SW 1271 (cell line): ENCODE measurements around the gene STC2.

Source experiments
- DNase-seq, 2 experiments: peaks; one replicate each; lab custom pipeline; 2025; lab: John Stamatoyannopoulos, UW

The STC2 gene

DNA sequence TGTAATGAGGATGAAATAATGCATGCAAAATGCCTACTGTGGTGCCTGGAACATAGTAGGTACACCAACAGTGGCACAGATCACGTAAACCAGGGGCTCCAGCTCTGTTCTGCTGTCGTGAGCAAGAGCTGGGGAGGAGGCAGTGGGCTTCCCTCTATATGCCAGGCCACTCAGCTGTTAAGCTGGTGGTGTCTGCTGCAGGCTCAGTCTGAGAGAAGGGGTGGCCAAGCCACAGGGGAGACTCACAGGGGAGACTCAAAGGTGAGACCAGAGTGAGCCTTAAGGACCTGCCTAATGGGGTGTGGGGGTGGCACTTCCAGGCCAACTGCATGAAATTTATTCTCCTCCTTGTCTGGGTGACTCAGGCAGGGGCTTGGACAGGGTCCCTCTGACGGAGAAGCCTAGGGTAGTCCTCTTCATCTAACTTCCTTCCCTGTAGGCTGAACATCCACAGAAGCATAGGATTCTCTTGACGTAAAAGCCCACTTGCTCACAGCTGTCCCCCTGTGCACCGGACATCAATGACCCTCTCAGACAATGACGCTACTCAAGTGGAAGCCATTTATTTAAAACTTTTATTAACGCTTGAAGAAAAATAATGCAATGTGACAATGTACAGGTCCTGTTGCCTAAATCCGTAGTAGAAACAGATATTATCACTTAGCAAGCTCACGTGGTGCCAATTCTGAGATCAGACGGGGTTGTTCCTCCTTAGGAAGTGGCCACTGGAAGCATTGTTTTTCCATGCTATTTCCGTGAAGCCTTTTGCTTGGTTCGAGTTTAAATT, 13.9 kb downstream of the STC2 start:
- no peak for DNase-seq

DNA sequence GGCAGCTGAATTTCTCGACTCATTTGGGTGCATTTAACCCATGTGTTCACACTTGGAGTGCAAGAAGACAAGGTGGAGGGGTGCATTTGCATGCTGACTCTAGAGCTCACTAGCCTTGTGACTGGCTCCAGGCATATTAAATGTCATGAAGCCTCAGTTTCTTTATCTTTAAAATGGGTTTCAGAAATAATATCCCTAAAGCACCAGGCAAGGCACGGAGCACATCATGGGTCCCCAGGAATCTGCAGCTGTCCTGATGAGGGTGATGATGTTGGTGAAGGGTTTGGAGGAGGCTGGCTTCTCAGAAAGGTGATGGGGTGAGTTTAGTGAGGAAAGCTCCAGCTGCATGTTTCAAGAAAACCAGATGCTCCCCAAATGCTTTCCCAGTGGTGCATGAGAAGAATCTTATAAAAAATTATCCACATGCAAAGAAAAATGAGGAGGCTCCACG, 14.8 kb downstream of the STC2 start:
- DNase-seq = no peak

- no peak for DNase-seq
These were observed 15.4 kb downstream of the STC2 start for GRCh38 chr5:173312821-173313220.

DNA sequence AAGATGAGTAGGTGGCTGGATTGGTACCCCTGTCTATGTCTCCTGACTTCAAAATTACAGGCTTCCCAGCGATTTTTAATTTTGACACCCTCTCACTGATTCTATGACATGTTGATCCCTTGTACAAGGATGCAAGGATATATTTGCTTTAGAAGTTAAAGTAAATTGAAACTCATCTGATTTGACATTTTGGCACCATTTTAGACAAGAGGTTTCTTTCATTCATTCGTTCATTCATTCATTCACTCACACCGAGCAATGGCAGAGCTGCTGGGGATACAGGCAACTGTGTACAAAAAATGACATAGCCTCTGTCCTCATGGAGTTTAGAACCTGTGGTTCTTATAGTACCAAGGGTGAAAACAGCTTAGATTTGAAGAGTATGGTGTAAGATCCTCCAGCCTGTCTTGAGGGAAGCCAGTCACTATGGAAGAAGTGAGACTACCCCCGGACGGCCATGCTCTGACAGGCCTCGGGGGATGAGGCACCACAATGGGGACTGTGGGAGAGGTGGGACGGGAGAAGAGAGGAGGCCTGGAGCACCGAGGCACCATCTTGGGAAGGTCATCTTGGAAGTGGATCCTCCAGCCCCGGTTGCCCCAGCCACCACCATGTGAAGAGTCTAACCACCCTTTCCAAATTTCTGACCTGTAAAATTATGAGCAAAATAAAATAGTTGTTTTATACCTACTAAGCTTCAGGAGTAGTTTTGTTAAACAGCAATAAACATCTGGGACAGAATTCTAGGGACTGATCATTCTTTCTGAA, 16.2 kb downstream of the STC2 start:
- DNase-seq = no peak

DNA sequence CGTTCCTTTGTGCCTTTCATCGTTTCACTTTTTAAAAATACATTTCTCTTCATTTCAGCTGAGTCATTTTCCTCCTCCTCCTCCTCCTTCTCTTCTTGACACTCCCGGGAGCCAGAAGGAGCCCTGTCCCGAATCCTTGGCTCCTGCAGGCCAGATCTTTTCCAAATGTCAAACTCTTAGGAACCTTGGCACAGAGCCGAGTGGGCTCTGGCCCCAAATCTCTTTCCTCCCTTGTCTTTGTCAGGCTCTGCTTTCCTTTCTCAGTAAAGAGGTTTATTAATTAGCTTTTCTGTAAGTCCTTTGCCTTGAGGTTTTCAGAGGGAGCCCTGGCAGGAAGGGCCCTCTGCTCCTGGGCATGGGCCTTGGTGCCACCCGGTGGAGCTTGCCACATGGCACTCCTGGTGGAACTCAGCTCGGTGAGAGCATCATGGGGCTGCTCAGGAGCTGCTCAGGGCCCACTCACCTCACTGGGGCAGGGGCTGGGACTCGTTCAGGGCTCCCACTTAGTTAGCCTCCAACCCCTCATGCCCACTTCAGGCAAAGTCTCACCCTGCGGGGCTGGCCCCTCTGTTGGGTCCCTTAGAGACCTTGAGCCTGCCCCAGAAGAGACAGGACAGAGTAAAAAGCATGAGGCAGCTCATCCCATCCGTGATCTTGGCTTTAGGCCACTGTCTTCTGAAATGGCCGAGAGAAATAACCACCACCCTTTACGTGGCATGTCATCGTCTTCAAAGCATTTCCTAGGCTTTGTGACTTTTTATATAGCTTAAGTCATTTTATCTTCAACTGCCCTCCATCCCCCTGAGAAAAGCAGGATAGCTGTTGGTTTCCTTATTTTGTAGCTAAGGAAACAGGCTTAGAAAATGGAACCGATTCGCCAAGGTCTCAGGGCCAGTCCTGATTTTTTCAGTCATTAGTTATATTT, 17.1 kb downstream of the STC2 start:
- no peak for DNase-seq

DNA sequence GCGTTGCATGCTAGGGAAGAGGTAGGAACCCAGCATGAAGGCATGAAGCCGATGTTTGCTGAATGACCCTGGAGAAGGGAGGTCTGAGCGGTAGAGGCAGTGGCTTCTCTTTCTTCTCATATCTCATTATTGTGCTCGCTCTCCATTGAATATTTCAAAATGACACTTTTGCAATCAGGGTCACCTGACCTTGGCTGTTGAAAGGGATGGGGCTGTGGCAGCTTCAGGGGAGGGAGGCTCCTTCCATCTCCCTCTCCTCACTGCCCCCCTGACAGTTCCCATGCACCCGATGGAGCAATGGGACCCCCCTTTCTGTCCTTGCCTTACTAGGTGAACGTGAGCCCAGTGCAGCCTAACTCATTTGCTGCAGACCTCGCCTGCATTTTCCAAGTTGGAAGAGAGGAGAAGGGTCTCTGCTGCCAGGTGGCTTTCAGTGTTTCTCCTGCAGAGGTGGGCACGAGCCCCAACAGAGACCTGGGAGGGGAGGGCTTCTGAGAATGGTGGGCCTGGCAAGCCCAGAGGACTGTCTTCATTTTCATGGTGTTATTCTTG, 17.9 kb downstream of the STC2 start:
- no peak for DNase-seq

DNA sequence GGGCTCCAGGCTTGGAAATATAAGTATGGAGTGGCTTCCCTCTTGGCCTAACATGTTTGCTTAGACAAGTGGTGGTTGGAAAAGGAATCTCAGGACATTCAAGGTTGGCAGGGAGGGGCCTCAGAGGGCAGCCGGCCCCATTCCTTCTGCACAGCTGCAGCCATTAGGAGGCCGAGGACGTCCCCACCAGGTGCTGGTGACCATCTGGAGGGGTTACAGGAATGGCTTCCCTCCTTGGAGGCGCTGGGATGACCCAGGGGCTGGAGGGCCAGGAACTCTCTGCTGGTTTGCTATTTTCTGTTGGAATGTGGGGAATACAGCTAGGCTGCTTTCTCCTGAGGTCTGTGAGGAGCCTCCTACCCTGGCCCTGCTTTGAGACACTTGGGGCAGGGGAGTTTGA, 18.5 kb downstream of the STC2 start:
- DNase-seq = no peak

- DNase-seq = no peak
These were observed 20.0 kb downstream of the STC2 start for GRCh38 chr5:173308226-173308625.

GRCh38 chr5:173307695-173308094, 20.5 kb downstream of the STC2 start:
- DNase-seq = no peak

DNA sequence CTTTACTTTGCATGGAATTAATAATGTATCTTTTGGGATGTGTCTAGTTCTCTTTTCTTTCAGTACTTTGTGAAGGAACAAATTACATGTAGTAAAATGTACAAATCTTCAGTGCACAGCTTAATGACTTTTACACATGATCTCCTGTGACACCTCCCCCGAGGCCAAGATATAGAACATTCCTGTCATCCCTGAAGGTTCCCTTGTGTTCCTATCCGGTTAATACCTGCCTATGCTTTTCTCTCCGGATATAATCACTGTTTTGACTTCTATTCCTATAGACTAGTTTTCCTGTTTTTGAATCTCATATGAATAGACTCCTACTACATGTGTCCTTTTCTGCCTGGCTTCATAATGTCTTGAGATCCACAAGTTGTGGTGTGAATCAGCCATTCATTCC, 21.5 kb downstream of the STC2 start:
- DNase-seq = no peak

DNA sequence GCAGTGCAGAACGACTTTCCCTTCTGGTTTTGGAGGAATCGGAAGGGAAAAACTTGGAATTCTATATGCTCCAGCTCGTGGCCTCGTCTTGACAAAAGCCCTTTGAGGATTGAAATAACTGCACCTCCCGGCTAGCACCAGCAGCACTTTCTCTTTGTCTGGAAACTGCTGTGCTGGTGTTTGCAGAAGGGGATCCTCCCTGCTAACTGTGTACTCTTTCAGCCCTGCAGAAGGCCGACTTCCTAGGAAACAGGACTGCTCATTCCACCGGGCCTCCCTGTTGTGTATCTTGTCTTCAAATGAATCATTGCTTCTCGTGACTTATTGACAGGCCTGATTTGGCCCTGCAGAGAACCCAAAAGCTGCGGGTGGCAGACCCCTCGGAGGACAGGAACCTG, 23.6 kb downstream of the STC2 start:
- DNase-seq = no peak

DNA sequence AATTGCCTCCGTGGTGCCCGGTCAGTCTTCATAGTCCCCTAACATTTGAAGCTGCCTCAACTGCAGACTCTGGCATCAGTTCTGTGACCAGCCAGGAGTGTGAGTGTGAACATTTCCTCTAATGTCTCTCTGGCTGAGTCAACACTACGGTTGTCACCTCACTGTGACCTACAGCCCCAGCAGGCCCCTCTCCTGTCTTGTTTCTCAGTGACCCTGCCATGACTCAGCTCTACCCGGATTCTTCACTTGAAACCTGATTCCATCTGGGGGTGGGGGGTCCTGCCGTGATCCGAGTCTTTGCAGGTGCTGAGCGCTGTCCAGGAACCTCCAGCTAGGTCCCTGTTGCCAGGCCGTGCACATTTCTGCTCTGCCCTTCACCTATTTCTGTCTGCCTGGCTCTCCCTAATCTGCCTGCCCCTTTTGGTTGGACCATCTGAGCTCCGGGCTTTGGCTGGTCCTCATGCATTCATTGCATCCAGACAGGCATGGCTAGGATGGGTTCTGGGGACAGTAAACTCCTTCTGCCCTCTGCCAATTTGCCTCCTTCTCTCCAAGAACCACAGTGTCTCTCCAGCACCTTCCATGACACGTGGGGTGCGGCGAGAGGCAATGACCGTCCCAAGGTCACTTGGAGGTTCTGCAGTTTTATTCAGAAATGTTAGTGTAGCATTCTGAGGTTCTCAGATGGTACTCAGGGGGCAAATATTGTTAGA, 24.2 kb downstream of the STC2 start:
- no peak for DNase-seq

DNA sequence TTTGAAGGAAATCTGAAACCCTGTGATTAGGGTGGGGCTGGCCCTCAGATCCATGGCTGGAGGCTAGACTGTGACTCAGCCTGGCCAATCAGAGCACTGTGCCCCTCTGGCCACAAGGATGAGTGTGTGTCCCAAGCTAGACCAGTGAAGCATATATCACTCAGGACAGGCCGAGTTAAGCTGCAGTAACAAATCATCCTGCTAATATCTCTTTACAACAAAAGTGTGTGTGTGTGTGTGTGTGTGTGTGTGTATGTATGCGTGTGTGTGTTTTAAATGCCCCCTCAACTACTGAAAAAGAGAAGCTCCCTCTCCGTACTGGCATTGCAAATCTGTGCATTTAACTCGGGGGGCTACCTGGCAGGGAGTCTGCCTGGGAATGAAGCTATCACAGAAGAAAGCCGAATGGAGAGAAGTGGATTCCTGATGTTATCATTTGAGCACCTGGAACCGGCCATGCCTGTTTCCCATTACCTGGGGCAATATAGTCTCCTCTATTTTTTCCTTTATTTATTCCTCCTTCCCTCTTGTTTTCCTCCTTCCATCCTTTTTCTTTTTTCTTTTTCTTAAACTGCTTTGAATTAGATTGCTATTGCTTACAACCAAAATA, 25.6 kb downstream of the STC2 start:
- DNase-seq = peak in 1 of 2 experiments; percentile 39

DNA sequence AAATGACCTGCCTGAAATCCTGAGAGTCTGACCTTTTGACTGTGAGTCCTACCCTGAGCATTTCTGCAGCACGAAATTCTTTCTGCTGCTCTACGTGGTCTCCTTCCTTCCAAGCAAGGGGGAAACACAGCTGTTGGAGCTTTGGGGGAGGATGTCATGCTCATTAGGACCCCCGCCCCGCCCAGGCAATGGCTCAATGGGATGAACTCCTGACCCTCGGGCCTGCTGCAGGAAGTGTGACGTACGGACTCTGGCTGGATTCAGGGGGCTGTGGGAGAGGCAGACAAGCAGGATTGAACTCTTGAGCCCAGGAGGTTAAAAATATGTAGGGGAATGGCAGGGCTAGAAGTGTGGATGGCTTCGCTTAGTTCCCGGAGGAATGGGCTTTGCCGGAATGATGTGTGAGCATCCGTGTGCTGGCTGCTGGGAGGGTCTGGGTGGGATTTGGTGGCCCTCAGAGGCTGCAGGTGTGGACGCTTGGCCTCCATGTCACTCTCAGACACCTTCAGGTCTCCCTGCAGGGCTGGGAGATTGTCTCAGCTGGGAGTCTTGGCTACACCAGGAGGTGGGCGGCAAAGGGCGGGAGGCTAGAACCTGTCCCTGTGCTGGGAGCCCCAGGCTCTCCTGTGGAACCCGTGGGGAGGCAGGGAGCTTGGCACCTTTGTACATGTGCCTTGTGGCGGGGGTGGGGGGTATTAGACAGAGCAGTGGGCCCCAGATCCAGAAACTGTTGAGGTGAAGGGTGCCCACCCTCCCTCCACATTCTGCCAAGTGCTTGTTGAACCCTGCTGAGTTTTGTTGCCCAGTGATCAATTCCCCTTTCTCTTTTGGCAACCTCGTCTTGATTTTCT, 26.3 kb downstream of the STC2 start:
- no peak for DNase-seq

- no peak for DNase-seq
These were observed 27.7 kb downstream of the STC2 start for GRCh38 chr5:173300389-173301047.

GRCh38 chr5:173299820-173300219, 28.4 kb downstream of the STC2 start:
- DNase-seq = no peak

GRCh38 chr5:173298213-173298926, 29.8 kb downstream of the STC2 start:
- DNase-seq = no peak

GRCh38 chr5:173297813-173298212, 30.4 kb downstream of the STC2 start:
- DNase-seq = no peak
